Stimulated activated CD8-positive, alpha-beta memory T cell treated with anti-CD3 and anti-CD28 coated beads, Interleukin-12 subunit alpha, Interleukin-12 subunit beta, amount 100 ng/mL, for 1 hour (primary cell): Measurements from ENCODE around the gene KCNIP4.

Source experiments
- DNase-seq: peaks from one replicate; pipeline ENCODE4 v3.0.0-alpha.2; 2020; ENCODE audit warnings: low read depth

The KCNIP4 gene

DNA sequence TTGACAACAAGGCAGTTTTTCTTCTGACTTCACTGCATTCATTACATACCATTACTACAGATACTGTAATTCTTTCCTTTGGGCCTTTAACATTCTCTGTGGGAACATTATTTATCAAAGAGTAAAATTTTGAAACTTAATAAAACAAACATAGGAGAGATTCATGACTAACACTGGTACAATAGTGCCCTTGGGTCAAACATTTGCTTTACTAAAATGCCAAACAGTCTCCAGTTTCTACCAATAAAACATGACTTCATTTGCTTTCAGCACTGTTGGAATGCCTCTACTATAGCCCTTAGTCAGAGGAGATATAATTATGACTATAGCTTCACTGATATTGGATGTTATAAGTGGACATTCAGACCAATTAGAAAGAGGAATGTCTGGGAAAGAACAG is 766.9 kb downstream of the KCNIP4 start:
- no peak for DNase-seq

DNA sequence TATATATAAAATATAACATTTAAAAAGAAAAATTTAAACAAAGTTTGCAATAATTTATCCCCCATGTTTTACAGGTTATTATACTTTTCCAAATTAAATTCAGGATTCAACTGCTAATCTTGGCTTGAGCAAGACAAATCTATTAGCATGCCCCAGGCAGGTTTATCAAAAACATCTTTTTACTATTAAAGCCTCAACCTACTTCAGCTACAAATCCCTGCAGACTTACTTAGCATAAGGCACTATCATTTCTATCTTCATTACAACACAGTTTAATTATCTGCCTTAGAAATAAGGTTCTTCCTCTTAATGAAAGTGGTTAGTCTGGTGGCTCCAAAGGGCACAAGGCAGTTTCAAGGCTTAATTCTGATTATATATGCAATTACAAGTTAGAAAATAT is 770.7 kb downstream of the KCNIP4 start:
- no peak for DNase-seq

DNA sequence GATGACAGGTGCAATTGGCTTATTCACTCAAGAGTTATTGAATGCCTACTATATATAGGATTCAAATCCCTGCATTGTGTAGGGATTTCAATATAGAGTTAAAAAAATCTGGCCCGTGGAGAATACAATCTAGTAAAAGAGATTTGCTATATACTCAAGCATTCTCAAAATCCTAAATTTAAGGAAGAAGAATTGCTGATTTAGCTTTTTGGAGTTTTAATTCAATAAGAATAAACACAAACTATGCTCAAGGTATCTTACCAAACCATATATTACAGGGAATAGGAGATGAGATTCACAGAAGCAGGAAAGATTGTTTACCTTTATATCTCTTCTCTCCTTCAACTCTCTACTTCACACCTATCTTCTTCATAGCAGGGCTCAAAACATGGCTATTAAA is 771.5 kb downstream of the KCNIP4 start:
- no peak for DNase-seq

DNA sequence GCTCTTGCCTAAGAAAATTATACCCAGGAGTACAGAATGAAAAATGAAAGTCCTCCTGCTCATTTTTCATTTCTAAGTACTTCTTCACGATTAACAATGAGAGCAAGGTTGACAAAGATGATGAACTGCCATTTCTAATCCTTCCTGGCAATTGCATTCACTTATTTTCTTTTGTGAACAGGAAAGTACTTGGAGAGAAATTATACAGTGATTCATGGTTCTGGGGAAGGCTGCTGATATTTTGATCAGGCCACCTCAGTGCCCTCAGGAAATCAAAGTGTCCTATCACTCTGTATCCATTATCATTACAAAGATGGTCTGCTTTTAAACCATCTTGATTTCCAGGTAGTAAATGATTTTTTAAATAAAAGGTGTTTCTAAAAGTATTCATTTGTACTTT is 780.9 kb downstream of the KCNIP4 start:
- no peak for DNase-seq

DNA sequence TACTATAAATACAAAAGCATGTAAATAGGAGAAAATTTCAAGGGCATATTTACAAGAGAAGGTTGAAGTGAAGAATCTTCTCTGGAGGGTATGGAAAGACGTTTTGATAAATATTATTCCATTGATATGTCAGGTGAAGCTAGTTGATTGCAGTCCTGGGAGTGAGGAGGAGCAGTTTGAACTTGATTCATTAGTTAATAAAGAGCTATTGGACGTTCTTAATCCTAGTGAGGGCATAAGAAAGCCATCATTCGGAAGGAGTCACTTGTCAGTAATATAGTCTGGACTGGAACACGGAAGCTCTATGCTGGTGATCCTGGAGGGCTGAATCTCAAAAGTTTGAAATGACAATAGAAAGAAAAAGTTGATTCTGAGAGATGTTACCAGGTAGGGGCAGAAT is 793.2 kb downstream of the KCNIP4 start:
- DNase-seq = no peak

DNA sequence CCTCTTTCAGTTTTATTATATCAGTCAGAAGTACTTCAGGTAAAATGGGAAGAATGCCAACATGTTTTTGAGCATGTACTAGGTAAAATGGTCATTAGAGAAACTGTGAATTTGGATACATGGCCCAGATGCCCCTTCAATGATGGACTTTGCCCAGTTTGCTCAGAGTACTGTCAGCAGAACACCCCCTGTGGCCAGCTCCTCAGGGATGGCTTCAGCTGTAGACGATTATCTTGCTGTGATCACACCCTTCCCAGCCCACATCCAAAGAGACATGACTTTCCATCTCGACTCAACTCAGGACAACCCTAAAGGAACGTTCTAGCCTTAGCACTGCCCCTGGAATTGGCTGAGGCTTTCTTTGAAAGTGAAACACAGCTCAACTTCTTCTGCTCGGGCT is 809.2 kb downstream of the KCNIP4 start:
- DNase-seq = no peak

DNA sequence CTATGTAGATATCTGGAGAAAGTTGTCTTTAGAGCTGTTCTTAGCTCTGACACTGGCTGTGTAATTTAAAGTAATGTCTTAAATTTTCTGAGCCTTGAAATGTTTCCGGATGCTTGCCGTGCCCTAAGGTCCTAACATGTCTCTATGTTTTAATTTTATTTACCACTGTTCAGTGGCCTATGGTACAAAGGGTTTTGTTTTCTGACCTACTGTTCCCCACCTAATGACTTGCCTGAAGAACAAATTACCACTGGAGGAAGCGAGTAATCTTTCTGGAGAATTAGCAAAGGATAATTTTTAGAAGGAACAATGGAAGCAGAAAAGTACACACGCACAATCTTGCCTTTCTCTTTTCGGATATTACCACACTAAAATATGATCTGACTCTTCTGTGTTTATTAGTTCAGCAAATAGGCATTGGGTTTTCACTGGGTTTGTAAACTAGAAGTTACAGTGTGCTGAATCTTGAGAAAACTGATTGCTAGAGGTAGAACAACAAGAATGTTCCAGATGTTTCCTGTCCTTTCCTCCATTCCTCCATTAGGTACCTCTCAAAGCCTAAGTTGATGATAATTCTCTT is 812.4 kb downstream of the KCNIP4 start:
- no peak for DNase-seq

DNA sequence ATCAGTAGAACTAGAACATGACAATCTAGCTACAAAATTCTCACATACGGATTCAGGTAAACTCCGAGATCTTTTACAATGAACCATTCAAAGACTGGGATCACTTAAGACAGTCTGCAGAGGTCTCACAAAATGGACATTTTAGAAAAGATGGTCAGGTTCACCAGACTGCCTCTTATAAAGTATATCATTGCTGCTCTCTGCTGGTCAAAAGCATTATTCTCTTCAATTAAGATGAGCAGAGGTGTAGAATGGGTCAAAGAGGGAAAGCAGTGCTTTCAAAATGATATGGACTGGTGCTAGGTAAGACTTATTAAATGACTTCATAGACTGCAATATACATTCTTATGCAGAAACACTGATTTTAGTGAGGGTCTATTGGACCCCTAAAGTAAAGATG is 813.6 kb downstream of the KCNIP4 start:
- DNase-seq = no peak

DNA sequence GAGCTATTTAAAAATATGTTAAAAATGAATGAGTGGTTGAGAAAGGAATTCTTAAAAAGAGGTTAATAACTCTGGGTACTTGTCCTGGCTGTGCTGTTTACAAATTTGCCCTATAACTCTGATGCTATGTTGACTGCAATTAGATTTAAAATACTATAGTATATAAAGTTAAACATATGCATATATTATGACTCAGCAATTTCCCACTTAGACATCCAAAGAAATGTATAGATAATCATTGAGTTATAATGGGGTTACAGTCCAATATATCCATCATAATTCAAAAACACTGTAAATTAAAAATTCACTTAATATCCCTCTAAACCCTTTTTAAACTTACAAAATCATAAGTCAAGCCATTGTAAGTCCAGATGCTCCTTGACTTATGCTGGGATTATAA is 818.0 kb downstream of the KCNIP4 start:
- DNase-seq = no peak

DNA sequence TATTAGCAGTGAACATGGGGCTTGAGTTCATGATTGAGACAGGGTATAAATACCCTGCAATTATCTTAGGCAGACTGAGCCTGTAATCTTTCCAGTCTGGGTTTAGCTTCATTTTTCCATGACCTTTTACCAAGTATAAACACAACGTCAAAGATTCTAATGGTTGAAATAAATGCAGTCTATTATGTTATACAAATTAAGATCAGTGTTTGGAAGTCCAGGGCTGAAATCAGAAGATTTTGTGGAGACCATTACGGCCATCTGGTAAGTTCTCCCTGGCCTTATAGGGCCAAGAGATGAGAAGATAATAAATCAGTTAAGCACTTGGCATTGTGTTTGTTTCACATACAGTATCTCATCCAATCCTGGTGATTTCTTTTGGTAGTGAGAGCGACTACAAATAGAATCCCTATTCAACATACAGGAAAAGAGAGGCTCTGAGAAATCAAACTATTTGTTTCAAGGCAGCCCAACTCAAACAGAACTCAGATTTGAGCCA is 822.5 kb downstream of the KCNIP4 start:
- no peak for DNase-seq

DNA sequence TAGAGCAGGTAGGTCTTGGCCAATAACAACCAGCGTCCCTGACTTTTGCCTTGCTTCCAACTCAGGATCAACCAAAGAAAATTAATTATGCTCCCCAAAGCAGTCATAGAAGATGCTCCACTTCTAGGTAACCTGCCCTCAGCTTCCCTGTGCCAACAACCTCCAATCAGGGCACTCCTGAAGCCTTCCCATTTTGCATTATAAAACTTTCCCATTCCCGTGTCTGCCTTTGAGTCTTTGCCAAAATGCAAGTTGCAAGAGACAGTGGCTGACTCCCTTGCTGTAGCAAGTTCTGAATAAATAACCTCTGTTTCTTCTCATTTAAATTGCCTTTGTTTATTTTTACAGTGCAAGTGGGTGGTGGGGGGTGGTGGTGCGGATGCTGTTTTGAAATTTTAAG is 830.3 kb downstream of the KCNIP4 start:
- DNase-seq = no peak

DNA sequence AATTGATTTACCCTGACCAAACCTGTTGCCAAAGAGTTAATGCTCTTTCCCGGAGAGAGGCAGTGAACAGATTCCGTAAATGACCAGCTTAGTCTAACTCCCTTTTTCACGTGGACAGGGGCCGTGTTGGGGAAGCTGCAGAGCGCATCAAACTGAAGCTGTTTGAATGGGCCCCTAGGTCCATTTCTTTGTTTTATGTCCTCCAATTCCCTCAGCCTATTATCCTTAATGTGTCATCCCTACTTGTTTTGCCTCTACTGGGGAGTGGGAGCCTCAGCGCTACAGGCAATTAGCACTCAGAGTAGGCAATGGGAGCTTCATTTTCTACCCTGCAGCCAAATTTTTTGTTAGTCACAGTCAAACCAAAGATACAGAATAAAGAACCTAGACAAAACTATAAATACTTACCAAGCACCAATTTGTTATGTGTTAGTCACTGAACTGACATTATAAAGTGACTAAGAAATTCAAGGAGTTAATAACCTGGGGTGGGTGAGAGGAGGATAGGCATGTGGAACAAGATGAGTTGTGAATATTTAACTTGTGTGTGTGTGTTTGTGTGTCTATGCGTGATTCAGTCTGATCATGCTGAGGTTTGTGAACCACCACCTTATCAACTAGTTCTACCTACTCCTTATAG is 830.9 kb downstream of the KCNIP4 start:
- DNase-seq = no peak

DNA sequence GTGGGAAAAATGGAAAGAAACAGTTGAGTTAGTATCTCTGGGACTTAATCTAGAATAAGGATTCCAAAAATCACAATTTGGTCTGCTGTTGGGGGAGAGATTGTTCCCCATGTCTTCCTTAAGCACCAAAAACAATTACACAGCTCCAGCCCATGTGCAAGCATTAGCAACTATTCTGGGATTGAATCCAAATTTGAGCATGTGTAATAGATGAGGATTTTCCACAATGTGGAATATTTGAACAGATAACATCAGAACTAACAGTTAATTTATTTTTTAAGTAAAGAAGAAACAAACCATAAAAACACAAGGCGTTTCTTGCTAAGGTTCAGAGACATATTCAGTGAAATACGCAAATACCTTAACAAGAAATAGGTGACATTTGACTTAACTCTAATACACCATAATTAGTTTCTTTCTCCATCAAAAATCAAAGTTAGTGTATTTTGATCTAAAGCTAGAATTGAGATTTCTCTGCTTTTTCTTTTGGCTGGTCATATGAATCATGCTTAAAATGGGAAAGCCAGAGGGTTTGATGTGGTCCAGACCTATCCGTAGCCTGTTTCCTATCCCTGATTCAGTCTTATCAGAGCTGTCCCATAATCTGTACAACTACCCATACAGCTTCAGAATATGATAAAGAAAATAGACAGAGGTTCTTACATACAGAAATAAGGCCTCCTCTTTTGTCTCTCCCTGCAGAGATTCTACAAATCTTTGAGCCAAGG is 834.9 kb downstream of the KCNIP4 start:
- DNase-seq = no peak

DNA sequence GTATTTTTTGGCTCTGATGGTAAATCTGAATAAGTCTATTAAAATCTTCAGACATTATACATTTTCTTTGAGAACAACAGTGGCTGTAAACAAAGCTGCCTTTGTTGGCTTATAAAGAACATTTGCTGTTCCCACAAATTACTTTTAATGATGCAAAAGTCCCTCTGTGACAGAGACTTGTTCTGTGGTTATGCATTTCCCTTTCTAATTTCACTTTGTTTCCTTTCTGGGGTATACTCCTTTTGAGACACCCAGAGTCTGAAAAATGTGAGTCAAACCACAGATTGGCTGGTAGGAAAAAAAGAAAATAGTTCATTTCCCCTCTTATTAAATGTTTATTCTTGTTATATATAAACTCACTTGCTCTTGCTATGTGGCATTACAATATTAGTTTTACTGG is 845.9 kb downstream of the KCNIP4 start:
- no peak for DNase-seq

DNA sequence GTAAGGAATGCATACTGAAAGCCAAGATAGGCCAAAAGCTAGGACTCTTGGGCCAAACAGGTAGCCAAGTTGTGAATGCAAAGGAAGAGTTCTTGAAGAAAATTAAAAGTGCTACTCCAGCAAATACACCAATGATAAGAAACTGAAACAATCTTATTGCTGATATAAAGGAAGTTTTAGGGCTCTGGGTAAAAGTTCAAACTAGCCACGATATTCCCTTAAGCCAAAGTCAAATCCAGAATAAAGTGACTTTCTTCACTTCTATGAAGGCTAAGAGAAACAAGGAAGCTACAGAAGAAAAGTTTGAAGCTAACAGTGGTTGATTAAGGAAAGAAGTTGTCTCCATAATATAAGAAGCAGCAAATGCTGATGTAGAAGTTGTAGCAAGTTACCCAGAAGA is 850.7 kb downstream of the KCNIP4 start:
- DNase-seq = no peak

DNA sequence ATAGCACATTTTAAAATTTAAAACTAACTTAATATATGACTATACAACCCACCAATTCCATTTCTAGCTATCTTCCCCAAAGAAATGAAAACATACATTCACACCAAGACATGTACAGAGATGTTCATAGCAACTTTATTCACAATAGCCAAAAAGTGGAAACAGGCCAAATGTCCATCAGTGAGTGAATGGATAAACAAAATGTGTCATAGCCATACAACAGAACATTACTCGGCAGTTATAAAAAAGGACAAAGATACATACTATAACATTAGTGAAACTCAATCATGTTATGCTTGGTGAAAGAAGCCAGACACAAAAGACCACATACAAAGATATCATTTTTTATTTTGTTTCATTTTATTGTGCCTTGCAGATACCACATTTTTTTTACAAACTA is 851.5 kb downstream of the KCNIP4 start:
- no peak for DNase-seq

DNA sequence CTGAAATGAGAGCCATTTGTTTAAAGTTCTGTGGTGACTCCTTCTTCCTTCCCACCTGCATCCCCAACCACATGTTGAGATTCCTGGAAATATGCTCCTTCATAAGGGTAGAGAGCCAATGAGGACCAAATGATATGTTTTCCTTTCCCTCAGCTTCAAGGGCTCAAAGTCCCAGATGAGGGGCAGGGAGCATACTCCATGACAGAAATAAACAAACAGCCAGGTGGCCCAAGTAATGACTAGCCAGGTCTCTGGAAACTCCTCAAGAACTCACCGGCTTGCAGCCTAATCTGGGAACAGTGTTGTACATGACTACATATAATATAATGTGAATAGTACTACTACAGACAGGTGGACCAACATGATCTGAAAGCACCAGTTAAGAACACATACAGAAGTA is 856.0 kb downstream of the KCNIP4 start:
- DNase-seq = no peak

DNA sequence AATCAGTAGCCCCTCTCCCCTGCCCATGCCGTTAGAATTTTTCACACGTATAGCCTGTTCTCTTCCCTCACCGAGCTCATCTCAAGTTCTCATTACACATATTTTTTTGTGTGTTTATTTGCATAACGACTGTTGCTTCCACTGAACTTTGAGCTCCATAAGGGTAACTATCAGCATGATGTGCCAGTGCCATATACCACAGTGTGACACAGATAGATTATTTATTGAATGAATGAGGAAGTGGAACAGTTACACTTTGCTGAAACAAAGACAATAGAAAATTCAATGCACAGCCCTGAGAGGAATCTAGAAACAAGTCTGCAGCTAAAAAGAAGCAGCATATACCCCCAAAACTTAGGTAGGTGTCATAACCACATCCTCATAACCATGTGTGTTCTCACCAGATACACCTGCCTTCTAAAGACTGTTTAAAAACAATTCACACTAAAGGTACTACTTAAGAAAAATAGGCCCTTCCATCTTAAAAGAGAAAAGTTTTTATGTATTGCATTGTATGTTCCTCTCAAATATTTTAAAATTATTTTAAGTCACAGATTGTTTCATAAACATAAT is 858.4 kb downstream of the KCNIP4 start:
- no peak for DNase-seq

DNA sequence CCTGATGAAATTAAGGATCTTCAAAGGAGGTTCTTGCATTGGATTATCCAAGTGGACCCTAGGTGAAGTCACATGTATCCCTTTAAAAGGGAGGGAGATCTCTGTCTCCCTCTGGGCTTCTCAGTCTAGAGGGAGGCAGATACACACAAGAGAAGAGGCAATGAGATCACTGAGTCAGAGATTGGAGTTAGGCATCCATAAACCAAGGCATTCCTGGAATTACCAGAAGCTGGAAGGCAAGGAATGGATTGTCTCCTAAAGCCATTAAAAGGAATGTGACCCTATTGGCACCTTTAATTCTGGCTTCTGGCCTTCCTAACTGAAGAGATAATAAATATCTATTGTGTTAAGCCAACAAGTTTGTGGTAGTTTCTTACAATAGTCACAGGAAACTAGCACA is 865.2 kb downstream of the KCNIP4 start:
- no peak for DNase-seq

DNA sequence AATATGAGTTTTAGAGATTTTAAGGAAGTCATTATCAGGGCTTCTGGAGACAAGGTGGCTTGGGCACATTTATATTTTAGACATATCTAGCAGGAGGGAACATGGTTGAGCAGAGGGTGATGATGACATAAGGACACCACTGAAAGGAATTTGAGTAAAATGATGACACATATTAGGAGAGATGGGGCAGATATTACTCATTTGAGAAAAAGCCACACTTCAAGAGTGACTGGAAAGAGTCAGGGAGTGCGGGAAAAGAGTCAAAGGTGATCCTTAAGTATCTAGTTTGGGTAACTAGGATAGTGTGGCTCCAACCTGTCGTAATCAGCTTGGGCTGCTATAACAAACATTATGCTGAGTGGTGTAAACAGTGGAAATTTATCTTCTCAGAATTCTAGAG is 870.6 kb downstream of the KCNIP4 start:
- no peak for DNase-seq

DNA sequence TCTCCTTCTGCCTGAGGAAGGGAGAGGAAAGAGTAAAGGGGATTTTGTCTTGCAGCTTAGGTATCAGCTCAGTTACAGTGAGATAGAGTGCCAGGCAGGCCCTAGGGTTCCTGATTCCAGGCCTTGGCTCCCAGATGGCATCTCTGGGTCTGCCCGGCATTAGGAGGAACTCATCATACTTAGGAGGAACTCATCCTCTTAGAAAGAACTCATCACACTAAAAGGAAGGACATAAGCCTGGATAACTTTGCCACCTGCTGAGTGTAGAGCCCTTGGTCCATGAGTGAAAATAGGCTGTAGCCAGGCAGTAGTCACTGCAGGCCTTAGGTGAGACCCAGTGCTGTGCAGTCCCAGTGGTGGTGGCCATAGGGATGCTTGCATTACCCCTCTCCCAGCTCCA is 881.2 kb downstream of the KCNIP4 start:
- DNase-seq = no peak

DNA sequence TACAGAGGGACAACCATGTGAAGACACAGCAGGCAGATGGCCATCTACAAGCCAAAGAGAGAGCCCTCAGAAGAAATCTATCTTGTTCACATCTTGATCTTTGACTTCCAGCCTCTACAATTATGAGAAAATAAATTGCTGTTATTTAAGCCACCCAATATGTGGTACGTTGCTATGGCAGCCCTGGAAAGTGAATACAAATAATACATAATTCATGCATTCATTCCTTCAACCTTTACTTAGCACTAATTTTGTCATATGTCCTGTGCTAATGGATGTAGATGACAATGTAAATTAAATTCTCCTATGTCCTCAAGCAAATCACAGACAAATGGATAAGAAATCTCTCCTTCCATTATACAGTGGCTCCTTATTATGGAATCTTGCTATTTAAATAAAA is 886.7 kb downstream of the KCNIP4 start:
- DNase-seq = no peak

DNA sequence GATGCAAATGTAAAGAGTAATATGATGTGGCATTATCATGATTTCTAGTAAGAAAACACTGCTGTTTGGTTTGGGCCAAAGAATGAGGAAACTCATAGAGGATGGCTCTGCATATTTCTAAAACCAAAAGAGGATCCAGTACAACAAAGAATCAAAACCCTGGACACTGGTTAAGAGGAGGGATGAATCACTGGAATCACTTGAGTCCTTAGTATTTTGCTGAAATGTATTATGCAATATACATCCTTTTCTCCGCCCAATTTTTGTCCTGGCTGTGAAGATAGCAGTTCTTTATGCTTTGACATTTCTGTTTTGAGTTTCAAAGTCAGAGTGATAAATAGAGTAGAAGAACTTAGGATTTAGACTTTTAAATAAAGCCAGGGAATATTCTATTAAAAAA is 902.4 kb downstream of the KCNIP4 start:
- DNase-seq = no peak
